HepG2 (cell line): ENCODE results near the gene ZNF687. TPM values are rescaled to one million over a fixed set of nuclear protein-coding genes. Genes with fewer than 3 reads are reported as not detected.

Experiments used
- ATAC-seq: fragments of 200-7000 bp; cut with Tn5 transposase; 3 replicates; pipeline ENCODE4 v1.9.1; 2020; ENCODE audit warnings: mild to moderate bottlenecking, moderate library complexity
- BruUV-seq: library from RNA; stranded (reverse); fragments of 400-500 nt; replicated peaks from 2 replicates; lab custom pipeline; 2021; lab: Mats Ljungman, UMichigan
- CTCF ChIA-PET: fragments of 300-600 bp; formaldehyde crosslinking; extraction: SDS; loops from one replicate; lab custom pipeline; 2021; ENCODE audit warnings: low total read pairs, inconsistent platforms, low intra/inter-chr PET ratio; lab: Yijun Ruan, JAX
- POLR2A ChIA-PET: fragments of 350-600 bp; sonication (Branson Sonifier 250); formaldehyde crosslinking; loops from one replicate; lab custom pipeline; 2020; ENCODE audit warnings: antibody characterized with exemption, inconsistent platforms; lab: Yijun Ruan, JAX
- DNase-seq: peaks from one replicate; pipeline ENCODE4 v3.0.0-alpha.2; 2015; ENCODE audit warnings: low spot score
- FAIRE-seq: peaks from 3 replicates; lab custom pipeline; 2011; peaks lifted over from hg19 to GRCh38; lab: Jason Lieb, UNC
- H2AFZ ChIP-seq: one replicate; pipeline ENCODE4 v1.6.1; 2011; ENCODE audit warnings: low read length, inconsistent platforms
- H3K27ac ChIP-seq: fragments of 300-600 bp; 3 replicates; pipeline ENCODE4 v1.8.0; 2011; ENCODE audit warnings: mixed run types, mild to moderate bottlenecking, mixed read lengths, low read length, inconsistent platforms; ENCODE audit not compliant: insufficient read depth; ENCODE audit errors: extremely low read length
- H3K27me3 ChIP-seq, 2 experiments: fragments of 200-600 bp in 1 of 2; 2 replicates in 1 of 2; 3 replicates in 1 of 2; pipeline versions ENCODE4 v1.6.0 to v1.8.0; 2011; ENCODE audit warnings: low read length in 2 of 2, mild to moderate bottlenecking in 2 of 2, moderate library complexity in 2 of 2, inconsistent platforms in 1 of 2; ENCODE audit not compliant: insufficient read depth in 2 of 2, control insufficient read depth in 1 of 2
- H3K36me3 ChIP-seq, 2 experiments: fragments of 200-600 bp in 1 of 2; replicated peaks in 1 of 2; 2 replicates in 1 of 2; 3 replicates in 1 of 2; pipeline versions ENCODE4 v1.5.1 to v1.8.0; 2011; ENCODE audit warnings: low read length in 2 of 2, inconsistent platforms in 1 of 2; ENCODE audit not compliant: insufficient read depth in 2 of 2, control insufficient read depth in 1 of 2
- H3K4me1 ChIP-seq: 2 replicates; pipeline ENCODE4 v1.5.1; 2012; ENCODE audit warnings: low read length, inconsistent platforms; ENCODE audit not compliant: insufficient read depth
- H3K4me2 ChIP-seq: 2 replicates; pipeline ENCODE4 v1.6.0; 2011; ENCODE audit warnings: low read depth, low read length, inconsistent platforms
- H3K4me3 ChIP-seq, 3 experiments: fragments of 200-600 bp in 1 of 3; sonication (generic), shearing (Covaris generic) in 1 of 3; replicated peaks in 1 of 3; 2 replicates each; pipeline ENCODE4 v1.5.1; 2011 to 2016; ENCODE audit warnings: low read length in 3 of 3, inconsistent platforms in 2 of 3, low read depth in 2 of 3, mild to moderate bottlenecking in 2 of 3, control low read depth in 1 of 3, mixed read lengths in 1 of 3; ENCODE audit not compliant: insufficient read depth in 1 of 3
- H3K79me2 ChIP-seq: one replicate; pipeline ENCODE4 v1.6.1; 2011; ENCODE audit warnings: low read length, inconsistent platforms; ENCODE audit not compliant: insufficient read depth
- H3K9ac ChIP-seq: 2 replicates; pipeline ENCODE4 v1.6.0; 2011; ENCODE audit warnings: mild to moderate bottlenecking, low read depth, low read length, inconsistent platforms; ENCODE audit not compliant: insufficient read depth
- H3K9me3 ChIP-seq: 2 replicates; pipeline ENCODE4 v1.5.1; 2012; ENCODE audit warnings: mild to moderate bottlenecking, low read length
- H4K20me1 ChIP-seq: 2 replicates; pipeline ENCODE4 v1.6.0; 2011; ENCODE audit warnings: inconsistent platforms, mild to moderate bottlenecking, low read length, moderate library complexity; ENCODE audit not compliant: insufficient read depth
- ASH2L ChIP-seq: fragments of 300-600, 200-600 bp; sonication (generic); IDR thresholded peaks from 2 replicates; pipeline ENCODE4 v1.7.0; 2017; ENCODE audit warnings: low read depth, mild to moderate bottlenecking, moderate library complexity, mixed read lengths, low read length; ENCODE audit not compliant: insufficient read length
- HNF4G ChIP-seq, 2 experiments: sonication (generic) in 1 of 2; formaldehyde crosslinking in 1 of 2; IDR thresholded peaks; 2 replicates each; pipeline versions ENCODE4 v1.4.0 to v1.6.1; 2011 to 2020; ENCODE audit warnings: borderline replicate concordance in 2 of 2, low read depth in 2 of 2, mild to moderate bottlenecking in 2 of 2, low read length in 1 of 2, missing genetic modification reagents in 1 of 2, moderate library complexity in 1 of 2
- PAX8 ChIP-seq: sonication (generic); formaldehyde crosslinking; IDR thresholded peaks from 2 replicates; pipeline ENCODE4 v1.8.0; 2022; ENCODE audit warnings: mild to moderate bottlenecking, missing genetic modification reagents, borderline replicate concordance
- SAP130 ChIP-seq: IDR thresholded peaks from 2 replicates; pipeline ENCODE4 v1.6.1; 2016; ENCODE audit warnings: low read depth
- STAT5B ChIP-seq: sonication (generic); formaldehyde crosslinking; IDR thresholded peaks from 2 replicates; pipeline ENCODE4 v1.4.0; 2020; ENCODE audit warnings: missing genetic modification reagents
- ZBTB8A ChIP-seq: sonication (generic); formaldehyde crosslinking; IDR thresholded peaks from 2 replicates; pipeline ENCODE4 v1.4.0; 2020; ENCODE audit warnings: mild to moderate bottlenecking, low read depth, missing genetic modification reagents, borderline replicate concordance
- ZSCAN30 ChIP-seq: sonication (generic); formaldehyde crosslinking; IDR thresholded peaks from 2 replicates; pipeline ENCODE4 v1.5.0; 2020; ENCODE audit warnings: mild to moderate bottlenecking, missing genetic modification reagents
- WGBS: methylation state at CpG from one replicate; pipeline ENCODE4 v1.1.6; 2017; ENCODE audit warnings: low lambda C conversion rate; 5-methylcytosine and 5-hydroxymethylcytosine counted together
- in situ Hi-C: cut with HindIII; loops from 2 replicates; pipeline ENCODE4 v1.10.0; 2017; ENCODE audit warnings: low pct_unique_long_range_greater_than_20kb; ENCODE audit not compliant: extremely low pct_ligation_motif_present
- intact Hi-C: fragments of 100-400 bp; cut with micrococcal nuclease; formaldehyde crosslinking; loops from one replicate; pipeline ENCODE4 v1.10.0; 2022; ENCODE audit not compliant: unreplicated experiment
- polyA plus RNA-seq, 8 experiments: library from polyadenylated mRNA; depleted of rRNA in 3 of 8; stranded (reverse) in 7 of 8; unstranded in 1 of 8; fragments of >200 nt; fragmentation: Illumina TruSeq in 4 of 8; extraction: Trizol in 4 of 8; gene quantifications; 2 replicates each; pipeline versions ENCODE4 v1.2.1 to v1.2.3, GENCODE V29; 2011 to 2016; ENCODE audit warnings: low read depth in 4 of 8, missing spikeins in 1 of 8, mixed read lengths in 1 of 8; ENCODE audit not compliant: insufficient read depth in 1 of 8
- total RNA-seq, 5 experiments: library from RNA; depleted of rRNA; stranded (reverse); fragments of >200 nt; fragmentation: Illumina TruSeq; extraction: Trizol; gene quantifications; 2 replicates each; pipeline ENCODE4 v1.2.3, GENCODE V29; 2016; ENCODE audit warnings: low read depth in 1 of 5
- TF ChIP-seq, protein P1 (sequence below): sonication (generic); formaldehyde crosslinking; IDR thresholded peaks from 2 replicates; pipeline ENCODE4 v1.4.0; 2020; ENCODE audit warnings: low read depth, mild to moderate bottlenecking, missing genetic modification reagents
- TF ChIP-seq, protein P2 (sequence below): IDR thresholded peaks from 2 replicates; pipeline ENCODE4 v1.6.1; 2018; ENCODE audit warnings: missing genetic modification reagents, mild to moderate bottlenecking, missing compliant biosample characterization
- TF ChIP-seq, protein P3 (sequence below), 2 experiments: fragments of 450-650 bp in 1 of 2; sonication (generic) in 1 of 2; formaldehyde crosslinking in 1 of 2; IDR thresholded peaks; 2 replicates each; pipeline versions ENCODE4 v1.6.1 to v1.8.0; 2016 to 2022; ENCODE audit warnings: antibody characterized with exemption in 1 of 2, mild to moderate bottlenecking in 1 of 2, missing genetic modification reagents in 1 of 2

ZNF687 gene
- total and polyA plus RNA-seq, 2 of the 13 experiments (the other 11 are each of a cell fraction or from before 2014, with no cell fraction given): 14.1 to 16.5 TPM

DNA sequence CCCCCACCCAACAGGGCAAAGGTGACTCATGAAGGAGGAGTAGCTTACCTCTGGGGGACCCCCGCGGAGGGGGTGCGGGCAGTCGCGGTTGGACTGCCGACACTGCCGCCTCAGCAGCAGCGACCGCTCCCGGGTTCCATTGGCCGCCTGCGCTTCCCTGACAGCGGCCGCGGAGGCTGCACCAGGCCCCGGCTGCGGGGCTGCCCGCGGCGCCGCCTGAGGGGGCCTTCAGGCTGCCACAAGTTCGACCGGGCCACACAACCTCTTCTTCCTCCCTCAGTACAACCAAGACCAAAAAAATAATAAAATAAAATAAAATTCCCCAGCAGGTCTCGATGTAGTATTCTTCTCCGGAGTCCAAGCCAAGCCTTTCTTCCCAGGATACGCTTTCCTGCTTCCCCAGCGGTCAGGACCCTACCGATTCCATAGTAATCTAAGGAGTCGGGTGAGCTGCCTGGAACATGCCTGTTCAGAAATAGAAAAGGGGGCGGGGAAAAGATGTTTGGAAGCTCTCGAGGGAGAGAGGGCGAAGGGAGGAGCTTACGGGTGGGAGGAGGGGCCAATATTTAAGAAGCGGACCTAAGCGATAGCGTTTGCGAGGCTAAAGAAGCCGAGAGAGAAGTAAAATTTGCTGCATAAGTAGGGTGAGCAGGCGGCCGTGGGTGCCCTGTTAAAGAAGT lies 45.3 kb downstream of the ZNF687 start, which contains the start of gene PI4KB:
PI4KB (minus strand) TSS at position 194 of the 680 bp plus-strand sequence. CDS start 10,935 bp downstream, outside the sequence.
- ChIA-PET CTCF (no interaction called here), POLR2A (interaction anchor here (0.6 to 2.5 kb wide), 20 partner anchors 9 to 630 kb away, joined by 3 to 21 read pairs (median 5); partner anchors contain the start of genes GOLPH3L, POGZ, PSMB4 and RFX5)
- Histone ChIP-seq H3K4me3 (peak within 1 kb of the TSS; percentile 78 to 82 (median 79)), H3K36me3 (peaks cover 2 to 3% of the 10 kb centered on the region in 2 experiments; a peak in 2 of 5 replicates), H3K9ac (peak within 1 kb of the TSS; percentile 87), H3K4me2 (peak within 1 kb of the TSS; percentile 92), H3K9me3 (no peaks in the 10 kb centered on the region), H2AFZ (peak within 1 kb of the TSS; percentile 82), H3K27me3 (no peaks in the 10 kb centered on the region; a peak in 1 of 5 replicates), H3K79me2 (peaks cover 18% of the 10 kb centered on the region), H3K4me1 (peaks cover 33% of the 10 kb centered on the region), H3K27ac (peak within 1 kb of the TSS; percentile 93), H4K20me1 (no peaks in the 10 kb centered on the region)
- whole genome bisulfite sequencing: under 1% methylated on average over 25 of the region's 40 CpGs
- intact Hi-C loops (loop anchor here (1.0 kb wide), 1 partner anchor 46 kb away; no protein-coding TSS in a partner anchor), in situ Hi-C loops (no loop called here)
- FAIRE-seq (peak; percentile 46), ATAC-seq (peak; percentile 92), DNase-seq (peak; percentile 97)
- BruUV-seq: no TSS peak
- TF ChIP-seq STAT5B (no peak), PAX8 (CRISPR knock-in tag) (0 out of 2 replicates have a peak, but pooled peaks have one; percentile 7), ZSCAN30 (CRISPR knock-in tag) (no peak), HNF4G (IDR thresholded peaks at IDR 0.05; ENCODE audit: borderline replicate concordance, low read depth, low read length) (no peak), HNF4G (CRISPR knock-in tag; IDR thresholded peaks at IDR 0.05; ENCODE audit: borderline replicate concordance, low read depth) (no peak), ASH2L (peak; percentile 61), ZBTB8A (CRISPR knock-in tag) (no peak), SAP130 (CRISPR knock-in tag) (peak; percentile 47)
- TF ChIP-seq, protein P1, sequence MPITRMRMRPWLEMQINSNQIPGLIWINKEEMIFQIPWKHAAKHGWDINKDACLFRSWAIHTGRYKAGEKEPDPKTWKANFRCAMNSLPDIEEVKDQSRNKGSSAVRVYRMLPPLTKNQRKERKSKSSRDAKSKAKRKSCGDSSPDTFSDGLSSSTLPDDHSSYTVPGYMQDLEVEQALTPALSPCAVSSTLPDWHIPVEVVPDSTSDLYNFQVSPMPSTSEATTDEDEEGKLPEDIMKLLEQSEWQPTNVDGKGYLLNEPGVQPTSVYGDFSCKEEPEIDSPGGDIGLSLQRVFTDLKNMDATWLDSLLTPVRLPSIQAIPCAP: no peak
- TF ChIP-seq, protein P2, sequence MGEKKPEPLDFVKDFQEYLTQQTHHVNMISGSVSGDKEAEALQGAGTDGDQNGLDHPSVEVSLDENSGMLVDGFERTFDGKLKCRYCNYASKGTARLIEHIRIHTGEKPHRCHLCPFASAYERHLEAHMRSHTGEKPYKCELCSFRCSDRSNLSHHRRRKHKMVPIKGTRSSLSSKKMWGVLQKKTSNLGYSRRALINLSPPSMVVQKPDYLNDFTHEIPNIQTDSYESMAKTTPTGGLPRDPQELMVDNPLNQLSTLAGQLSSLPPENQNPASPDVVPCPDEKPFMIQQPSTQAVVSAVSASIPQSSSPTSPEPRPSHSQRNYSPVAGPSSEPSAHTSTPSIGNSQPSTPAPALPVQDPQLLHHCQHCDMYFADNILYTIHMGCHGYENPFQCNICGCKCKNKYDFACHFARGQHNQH: no peak
- TF ChIP-seq, protein P3, sequence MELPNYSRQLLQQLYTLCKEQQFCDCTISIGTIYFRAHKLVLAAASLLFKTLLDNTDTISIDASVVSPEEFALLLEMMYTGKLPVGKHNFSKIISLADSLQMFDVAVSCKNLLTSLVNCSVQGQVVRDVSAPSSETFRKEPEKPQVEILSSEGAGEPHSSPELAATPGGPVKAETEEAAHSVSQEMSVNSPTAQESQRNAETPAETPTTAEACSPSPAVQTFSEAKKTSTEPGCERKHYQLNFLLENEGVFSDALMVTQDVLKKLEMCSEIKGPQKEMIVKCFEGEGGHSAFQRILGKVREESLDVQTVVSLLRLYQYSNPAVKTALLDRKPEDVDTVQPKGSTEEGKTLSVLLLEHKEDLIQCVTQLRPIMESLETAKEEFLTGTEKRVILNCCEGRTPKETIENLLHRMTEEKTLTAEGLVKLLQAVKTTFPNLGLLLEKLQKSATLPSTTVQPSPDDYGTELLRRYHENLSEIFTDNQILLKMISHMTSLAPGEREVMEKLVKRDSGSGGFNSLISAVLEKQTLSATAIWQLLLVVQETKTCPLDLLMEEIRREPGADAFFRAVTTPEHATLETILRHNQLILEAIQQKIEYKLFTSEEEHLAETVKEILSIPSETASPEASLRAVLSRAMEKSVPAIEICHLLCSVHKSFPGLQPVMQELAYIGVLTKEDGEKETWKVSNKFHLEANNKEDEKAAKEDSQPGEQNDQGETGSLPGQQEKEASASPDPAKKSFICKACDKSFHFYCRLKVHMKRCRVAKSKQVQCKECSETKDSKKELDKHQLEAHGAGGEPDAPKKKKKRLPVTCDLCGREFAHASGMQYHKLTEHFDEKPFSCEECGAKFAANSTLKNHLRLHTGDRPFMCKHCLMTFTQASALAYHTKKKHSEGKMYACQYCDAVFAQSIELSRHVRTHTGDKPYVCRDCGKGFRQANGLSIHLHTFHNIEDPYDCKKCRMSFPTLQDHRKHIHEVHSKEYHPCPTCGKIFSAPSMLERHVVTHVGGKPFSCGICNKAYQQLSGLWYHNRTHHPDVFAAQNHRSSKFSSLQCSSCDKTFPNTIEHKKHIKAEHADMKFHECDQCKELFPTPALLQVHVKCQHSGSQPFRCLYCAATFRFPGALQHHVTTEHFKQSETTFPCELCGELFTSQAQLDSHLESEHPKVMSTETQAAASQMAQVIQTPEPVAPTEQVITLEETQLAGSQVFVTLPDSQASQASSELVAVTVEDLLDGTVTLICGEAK (IDR thresholded peaks at IDR 0.05): no peak
- TF ChIP-seq, protein P3 (CRISPR knock-in tag; IDR thresholded peaks at IDR 0.05): 0 out of 2 replicates have a peak, but pooled peaks have one; percentile 35
